BJ (cell line): ENCODE measurements around the gene KDM5B. TPM values are rescaled to one million over a fixed set of nuclear protein-coding genes. Genes with fewer than 3 reads are reported as not detected.

Source experiments
- CTCF ChIA-PET: fragments of 350-600 bp; formaldehyde crosslinking; extraction: SDS; loops from one replicate; lab custom pipeline; 2021; ENCODE audit warnings: antibody characterized with exemption, inconsistent platforms; lab: Yijun Ruan, JAX
- POLR2A ChIA-PET: fragments of 300-600 bp; sonication (Branson Sonifier 250); formaldehyde crosslinking; extraction: SDS; loops from one replicate; lab custom pipeline; 2021; ENCODE audit warnings: antibody characterized with exemption; lab: Charles Lee
- DNase-seq: peaks from one replicate; pipeline ENCODE4 v3.0.0-alpha.2; 2011; ENCODE audit warnings: low read depth
- H3K27me3 ChIP-seq: 2 replicates; pipeline ENCODE4 v1.6.0; 2011; ENCODE audit warnings: low read length; ENCODE audit not compliant: control insufficient read depth, insufficient read depth
- H3K36me3 ChIP-seq: 2 replicates; pipeline ENCODE4 v1.5.1; 2011; ENCODE audit warnings: low read length; ENCODE audit not compliant: control insufficient read depth, insufficient read depth
- H3K4me3 ChIP-seq: 2 replicates; pipeline ENCODE4 v1.5.1; 2011; ENCODE audit warnings: low read depth, mild to moderate bottlenecking, control low read depth, low read length
- CTCF ChIP-seq: IDR thresholded peaks from 2 replicates; pipeline ENCODE4 v1.5.1; 2011; ENCODE audit warnings: low read depth, mild to moderate bottlenecking, control low read depth, inconsistent platforms, low read length, moderate library complexity; ENCODE audit not compliant: insufficient read depth
- polyA plus RNA-seq: library from polyadenylated mRNA; depleted of rRNA; stranded (reverse); fragments of >200 nt; gene quantifications from 2 replicates; pipeline ENCODE4 v1.2.3, GENCODE V29; 2011

The KDM5B gene
- polyA plus RNA-seq, 1 experiment, result 39.6 TPM

- DNase-seq, result no peak
- no peak overlapping the region for H3K4me3 ChIP-seq
- H3K27me3 ChIP-seq, result peaks cover 41% of the 10 kb centered on the region
- H3K36me3 ChIP-seq, result no peaks in the 10 kb centered on the region
- POLR2A ChIA-PET, result no interaction called here
- CTCF ChIA-PET, result interaction anchor here (0.6 to 1.1 kb wide), 3 partner anchors 22 to 62 kb away, joined by 3 to 4 read pairs (median 3); partner anchors contain the start of gene SYT2
- no peak for TF ChIP-seq CTCF
Measured at GRCh38 chr1:202682477-202682876, 125.7 kb downstream of the KDM5B start.

- H3K36me3 ChIP-seq, result no peaks in the 10 kb centered on the region
- TF ChIP-seq CTCF, result no peak
- H3K4me3 ChIP-seq, result no peak overlapping the region
- ChIA-PET CTCF (interaction anchor here (0.6 to 1.1 kb wide), 3 partner anchors 28 to 535 kb away, joined by 3 to 4 read pairs (median 3); partner anchors contain the start of gene SYT2), POLR2A (no interaction called here)
- DNase-seq, result no peak
- peaks cover 41% of the 10 kb centered on the region for H3K27me3 ChIP-seq
Measured at GRCh38 chr1:202681736-202682420, 126.3 kb downstream of the KDM5B start.

- no peak overlapping the region for H3K4me3 ChIP-seq
- no peak for DNase-seq
- H3K27me3 ChIP-seq, result peaks cover 37% of the 10 kb centered on the region
- ChIA-PET CTCF (interaction anchor here (1.1 kb wide), 2 partner anchors 21 to 536 kb away, joined by 3 read pairs; no protein-coding TSS in a partner anchor), POLR2A (no interaction called here)
- no peak for TF ChIP-seq CTCF
- no peaks in the 10 kb centered on the region for H3K36me3 ChIP-seq
Measured at GRCh38 chr1:202680586-202681352, 127.5 kb downstream of the KDM5B start.

GRCh38 chr1:202679406-202680177 lies 128.6 kb downstream of the KDM5B start:
- Histone ChIP-seq H3K36me3 (no peaks in the 10 kb centered on the region), H3K27me3 (peaks cover 33% of the 10 kb centered on the region), H3K4me3 (no peak overlapping the region)
- CTCF ChIA-PET, result interaction anchor here (0.6 to 1.6 kb wide), 3 partner anchors 10 to 303 kb away, joined by 3 to 5 read pairs (median 5); no protein-coding TSS in a partner anchor
- POLR2A ChIA-PET, result no interaction called here
- DNase-seq, result no peak
- TF ChIP-seq CTCF, result no peak

- TF ChIP-seq CTCF, result no peak
- Histone ChIP-seq H3K27me3 (peaks cover 24% of the 10 kb centered on the region), H3K4me3 (no peak overlapping the region), H3K36me3 (no peaks in the 10 kb centered on the region)
- ChIA-PET CTCF (interaction anchor here (0.9 kb wide), 1 partner anchor 54 kb away, joined by 3 read pairs; no protein-coding TSS in a partner anchor), POLR2A (no interaction called here)
- no peak for DNase-seq
Measured at GRCh38 chr1:202677433-202677832, 130.8 kb downstream of the KDM5B start.
